ENCODE measurements around the gene TXNRD1.
"Not testable (repeated sequence)": the region's sequence is repeated elsewhere in the genome, so short reads cannot be mapped to it uniquely, and the experiment has no call there.

Gene TXNRD1

DNA sequence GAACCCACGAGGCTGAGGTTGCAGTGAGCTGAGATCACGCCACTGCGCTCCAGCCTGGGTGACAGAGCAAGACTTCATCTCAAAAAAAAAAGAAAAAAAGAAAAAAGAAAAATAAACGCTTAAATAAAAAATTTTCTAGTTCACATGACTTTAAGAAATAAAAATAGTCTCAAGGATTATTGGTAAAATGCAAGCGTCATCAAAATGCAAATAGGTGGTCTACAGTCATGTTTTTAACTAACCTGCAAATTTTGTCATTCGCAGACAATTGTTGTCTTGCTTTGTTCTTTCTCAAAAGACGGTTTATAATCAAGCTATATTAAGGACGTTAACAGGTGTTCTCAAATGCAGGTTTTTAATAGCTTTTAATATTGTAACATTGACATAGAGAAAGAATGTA is 22.4 kb downstream of the TXNRD1 start:
- DNase-seq (ENCODE audit: low read depth): no peak

DNA sequence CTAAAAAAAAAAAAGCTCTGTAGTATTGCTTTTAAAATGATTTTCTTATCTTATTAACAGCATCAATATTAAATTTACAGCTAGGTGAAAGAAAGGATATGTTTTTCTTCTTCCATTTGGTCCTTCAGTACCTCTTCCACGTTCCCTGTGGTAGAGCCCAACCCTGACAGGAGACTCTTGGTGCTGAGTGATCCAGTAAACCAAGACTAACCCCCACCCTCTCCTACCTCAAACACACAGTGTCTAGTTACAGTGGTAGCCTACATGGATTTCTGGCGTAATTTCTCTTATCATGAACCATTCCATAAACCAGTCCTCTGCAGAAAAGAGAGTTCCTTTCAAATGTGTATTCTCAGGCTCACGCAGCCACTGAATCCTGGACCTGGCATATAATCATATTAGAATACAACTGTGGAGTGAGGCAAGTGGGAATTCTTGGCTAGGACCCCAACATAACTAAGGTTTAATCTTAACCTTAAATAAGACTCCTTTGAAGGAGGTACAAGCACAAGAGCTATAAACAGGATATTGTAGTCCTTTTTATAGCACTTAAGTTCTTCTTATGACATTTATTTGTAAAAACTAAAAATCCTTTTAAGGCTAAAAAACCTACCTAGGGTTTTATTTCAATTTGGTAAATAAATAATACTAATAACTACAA is 27.1 kb downstream of the TXNRD1 start:
- no peak for DNase-seq (ENCODE audit: low read depth)

DNA sequence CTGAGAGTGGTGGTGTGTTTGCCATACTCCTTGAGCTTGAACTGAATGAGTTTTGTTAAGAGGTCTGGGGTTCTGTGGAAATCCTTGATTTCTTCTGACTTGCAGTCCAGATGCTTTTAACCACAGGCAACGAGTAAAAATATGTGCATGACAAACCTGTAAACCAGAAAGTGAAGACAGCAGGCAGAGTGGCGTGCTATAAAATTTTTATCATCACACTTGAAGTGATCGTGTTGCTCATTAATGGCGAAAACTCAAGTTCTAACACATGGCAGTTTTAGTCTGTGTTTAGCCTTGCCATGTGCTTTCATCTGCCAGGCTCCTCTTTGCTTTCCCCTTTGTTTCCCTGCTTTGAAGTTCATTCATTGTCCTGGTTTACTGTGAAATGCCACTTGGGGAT is 28.0 kb downstream of the TXNRD1 start:
- DNase-seq (ENCODE audit: low read depth): no peak

DNA sequence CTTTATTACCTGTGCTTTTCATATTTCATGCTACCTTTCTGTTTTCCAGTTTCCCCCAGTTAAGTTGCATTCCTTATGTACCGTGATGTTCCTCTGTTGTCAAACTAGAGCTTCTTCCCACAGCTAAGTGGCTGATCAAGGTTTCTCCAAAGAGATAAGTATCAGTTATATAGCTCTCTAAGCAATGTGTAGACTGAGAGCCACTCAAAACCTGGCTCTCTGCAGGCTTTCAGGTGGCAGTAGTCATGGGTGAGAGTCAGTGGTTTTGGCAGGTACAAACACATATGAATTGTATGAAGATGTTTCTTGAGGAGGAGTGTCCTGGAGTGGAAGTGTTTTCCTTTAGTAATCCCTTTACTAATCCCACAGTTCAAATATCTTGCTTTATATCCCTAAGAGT is 28.4 kb downstream of the TXNRD1 start:
- no peak for DNase-seq (ENCODE audit: low read depth)

DNA sequence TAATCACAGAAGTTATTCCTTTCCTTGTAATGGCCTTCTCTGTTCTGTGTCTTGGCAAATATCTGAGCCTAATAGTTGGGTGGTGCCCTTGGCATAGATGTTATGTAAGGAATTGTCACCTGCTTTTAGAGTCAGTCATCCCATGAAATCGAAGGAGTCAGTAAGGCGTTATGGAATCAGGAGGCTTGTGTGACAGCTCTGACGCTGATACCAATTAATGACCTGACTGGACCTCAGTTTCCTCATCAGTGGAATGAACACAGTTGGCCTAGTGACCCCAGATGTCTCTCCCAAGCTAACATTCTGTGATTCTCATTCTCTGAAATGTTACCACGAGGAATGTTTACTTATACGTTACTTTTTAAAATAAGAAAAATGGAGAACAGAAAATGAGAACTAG is 32.1 kb downstream of the TXNRD1 start:
- DNase-seq (ENCODE audit: low read depth): no peak

DNA sequence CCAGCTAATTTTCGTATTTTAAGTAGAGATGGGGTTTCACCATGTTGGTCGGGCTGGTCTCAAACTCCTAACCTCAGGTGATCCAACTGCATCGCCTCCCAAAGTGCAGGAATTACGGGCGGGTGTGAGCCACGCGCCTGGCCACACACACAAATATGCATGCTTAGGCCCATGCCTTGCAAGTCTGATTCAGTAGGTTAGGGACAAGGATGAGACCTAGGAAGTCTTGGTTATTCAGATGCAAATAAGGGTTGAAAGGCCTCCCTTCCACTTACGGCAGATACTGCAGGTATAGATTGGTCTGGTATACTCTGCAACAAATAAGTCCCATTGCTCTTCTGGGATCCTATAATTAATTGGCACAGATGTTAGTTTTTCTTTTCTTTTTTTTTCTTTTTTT is 32.9 kb downstream of the TXNRD1 start:
- DNase-seq (ENCODE audit: low read depth): no peak

DNA sequence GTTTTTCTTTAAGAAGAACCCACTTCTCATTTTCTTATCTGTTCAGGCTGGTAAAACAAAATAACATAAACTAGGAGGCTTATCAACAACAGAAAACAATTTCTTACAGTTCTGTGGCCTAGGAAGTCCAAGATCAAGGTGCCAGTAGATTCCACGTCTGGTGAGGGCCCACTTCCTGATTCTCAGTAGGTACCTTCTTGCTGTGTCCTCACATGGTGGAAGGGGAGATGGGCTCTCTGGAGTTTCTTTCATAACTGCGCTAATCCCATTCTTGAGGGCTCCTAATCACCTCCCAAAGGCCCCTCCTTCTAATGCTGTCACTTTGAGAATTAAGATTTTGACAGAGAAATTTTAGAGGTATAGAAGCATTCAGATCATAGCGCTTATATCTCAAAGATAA is 33.4 kb downstream of the TXNRD1 start:
- no peak for DNase-seq (ENCODE audit: low read depth)

DNA sequence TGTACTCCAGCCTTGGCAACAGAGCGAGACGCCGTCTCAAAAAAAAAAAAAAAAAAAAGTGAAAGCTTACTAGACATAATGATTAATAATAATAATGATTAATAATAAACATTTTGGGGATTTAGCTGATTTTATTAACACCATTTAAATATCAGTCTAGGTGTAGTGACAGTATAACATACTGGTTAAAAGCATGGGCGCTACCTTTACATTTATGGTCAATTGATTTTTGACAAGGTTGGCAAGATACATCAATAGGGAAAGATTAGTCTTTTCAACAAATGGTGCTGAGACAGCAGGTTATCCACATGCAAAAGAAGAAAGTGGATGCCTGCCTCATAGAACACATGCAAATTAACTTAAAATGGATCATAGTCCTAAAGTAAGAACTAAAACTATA is 34.3 kb downstream of the TXNRD1 start:
- DNase-seq (ENCODE audit: low read depth): no peak

DNA sequence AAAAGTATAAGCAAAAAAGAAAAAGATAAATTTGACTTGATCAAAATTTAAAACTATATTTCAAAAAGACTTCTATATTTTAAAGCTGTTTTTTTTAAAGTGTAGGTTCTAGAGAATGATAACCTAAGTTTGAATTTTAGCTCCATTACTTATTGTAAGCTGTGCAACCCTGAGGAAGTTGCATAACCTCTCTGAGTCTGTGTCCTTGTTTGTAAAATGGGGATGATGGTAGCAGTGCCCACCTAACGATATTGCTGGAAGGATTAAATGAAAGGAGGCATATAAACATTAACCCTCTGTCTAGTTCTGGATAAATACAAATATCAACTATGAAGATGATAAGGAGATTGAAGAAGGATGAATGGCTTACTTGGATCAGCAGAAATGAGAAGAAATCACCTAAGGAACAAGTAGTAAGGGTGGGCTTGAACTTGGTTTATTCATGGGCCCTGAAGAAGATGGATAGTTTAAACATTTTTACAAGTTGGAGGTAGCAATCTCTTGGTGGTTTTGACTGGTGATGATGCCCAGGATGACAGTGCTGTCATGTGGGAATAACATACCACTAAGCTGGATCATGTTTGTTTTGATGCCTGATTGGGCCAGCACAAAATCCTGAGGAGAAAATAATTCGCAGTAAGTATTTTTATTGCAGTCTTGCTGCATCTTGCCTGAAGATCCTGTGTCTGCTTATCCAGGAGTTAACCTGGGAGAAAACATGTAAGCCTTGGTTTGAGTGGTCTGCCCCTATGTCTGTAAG is 35.0 kb downstream of the TXNRD1 start:
- DNase-seq (ENCODE audit: low read depth): no peak

DNA sequence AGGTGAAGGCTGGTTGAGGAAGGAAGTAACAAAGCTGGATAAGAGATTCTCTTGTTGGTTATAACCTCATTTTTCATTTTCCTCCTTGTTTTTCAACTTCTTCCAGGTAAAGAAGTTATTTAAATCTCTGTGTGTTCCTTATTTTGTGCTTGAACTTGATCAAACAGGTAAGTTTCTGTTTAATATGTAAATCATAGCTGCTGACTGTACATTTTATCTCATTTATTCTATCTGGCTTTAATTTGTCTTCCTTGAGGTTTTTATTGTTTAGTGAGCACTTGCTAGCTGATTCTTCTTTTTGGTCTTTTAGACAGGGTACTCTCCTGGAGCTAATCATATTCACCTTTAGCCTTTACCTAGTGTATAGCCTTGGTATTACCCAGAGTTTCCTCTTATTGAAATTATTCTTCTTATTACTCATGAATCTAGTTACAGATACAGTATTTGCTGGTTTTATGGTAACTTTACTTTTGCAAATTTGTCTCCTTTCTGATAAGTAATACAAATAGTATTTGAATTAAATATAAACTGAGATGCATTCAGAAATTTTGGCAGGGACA is 42.4 kb downstream of the TXNRD1 start:
- DNase-seq (ENCODE audit: low read depth): no peak

DNA sequence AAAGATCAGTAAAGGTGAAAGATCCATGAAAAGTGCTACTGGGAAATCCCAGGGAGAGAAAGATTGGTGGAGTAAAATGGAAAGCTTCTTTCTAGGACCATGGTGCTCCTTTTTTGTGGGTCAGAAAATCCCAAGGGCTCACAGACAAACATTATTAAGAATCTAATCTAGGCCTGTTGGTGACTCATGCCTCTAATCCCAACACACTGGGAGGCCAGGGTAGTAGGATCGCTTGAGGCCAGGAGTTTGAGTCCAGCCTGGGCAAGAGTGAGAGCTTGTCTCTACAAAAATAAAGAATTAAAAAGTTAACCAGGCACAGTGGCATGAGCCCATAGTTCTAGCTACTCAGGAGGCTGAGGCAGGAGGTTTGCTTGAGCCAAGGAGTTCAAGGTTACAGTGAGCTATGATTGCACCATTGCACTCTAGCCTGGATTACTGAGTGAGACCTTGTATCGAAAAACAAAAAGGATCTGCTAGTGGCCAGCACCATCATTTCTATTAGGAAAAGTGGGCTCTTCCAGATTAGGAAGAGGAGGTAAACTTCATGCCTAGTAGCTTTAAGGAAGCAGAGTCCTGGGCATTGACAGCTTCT is 43.0 kb downstream of the TXNRD1 start:
- no peak for DNase-seq (ENCODE audit: low read depth)

DNA sequence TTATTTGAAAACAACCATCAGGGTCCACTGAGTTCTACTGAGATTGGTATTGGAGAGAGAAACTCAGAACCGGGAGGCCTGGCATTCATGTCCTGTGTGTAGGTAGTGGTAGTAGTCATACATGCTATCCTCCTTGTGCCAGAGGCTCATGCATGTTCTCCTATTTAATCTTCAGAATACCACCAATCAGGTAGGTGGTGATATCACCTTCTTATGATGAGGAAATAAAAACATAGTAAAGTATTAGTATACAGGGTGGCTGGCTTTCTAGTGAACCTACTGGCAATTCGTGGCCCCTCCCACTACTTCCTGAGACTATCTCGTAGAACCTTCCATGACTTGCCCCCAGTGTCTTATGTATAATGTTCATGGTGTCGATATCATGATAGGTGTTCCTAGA is 47.4 kb downstream of the TXNRD1 start:
- DNase-seq (ENCODE audit: low read depth): no peak

DNA sequence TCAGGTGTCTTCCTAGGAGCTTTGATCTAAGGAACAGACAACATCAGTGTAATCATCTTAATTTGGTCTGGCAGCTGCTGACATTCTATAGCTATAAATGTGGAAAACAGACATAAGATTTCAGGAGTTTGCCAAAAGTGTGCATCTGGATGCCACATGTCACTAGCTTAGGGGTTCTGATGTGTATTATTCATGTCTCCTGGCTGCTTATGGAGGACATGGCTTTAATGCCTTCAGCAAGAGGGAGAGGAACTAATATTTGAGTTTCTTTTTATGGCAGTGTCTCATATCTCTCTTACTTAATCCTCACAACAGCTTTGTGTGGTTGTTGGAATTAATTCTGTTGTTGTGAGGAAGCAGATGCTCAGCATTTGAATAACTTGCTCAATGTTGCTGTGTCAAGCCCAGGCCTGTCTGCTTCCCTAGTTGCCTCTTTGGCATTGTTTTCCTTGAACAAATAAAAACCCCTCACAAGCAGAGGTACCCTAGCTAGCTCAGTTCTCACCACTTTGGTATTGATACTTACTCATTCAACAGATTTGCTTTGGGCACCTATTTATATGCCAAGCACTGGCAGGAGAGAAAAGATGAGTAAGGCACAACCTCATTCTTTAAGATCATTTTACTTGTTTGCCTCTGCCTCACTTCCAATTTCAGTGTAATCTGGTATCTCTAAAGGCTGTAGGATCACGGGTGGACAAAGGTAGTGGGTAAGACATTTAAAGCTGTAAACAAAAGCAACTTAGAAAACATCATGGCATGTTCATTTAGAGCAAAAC is 48.2 kb downstream of the TXNRD1 start:
- DNase-seq (ENCODE audit: low read depth): no peak

DNA sequence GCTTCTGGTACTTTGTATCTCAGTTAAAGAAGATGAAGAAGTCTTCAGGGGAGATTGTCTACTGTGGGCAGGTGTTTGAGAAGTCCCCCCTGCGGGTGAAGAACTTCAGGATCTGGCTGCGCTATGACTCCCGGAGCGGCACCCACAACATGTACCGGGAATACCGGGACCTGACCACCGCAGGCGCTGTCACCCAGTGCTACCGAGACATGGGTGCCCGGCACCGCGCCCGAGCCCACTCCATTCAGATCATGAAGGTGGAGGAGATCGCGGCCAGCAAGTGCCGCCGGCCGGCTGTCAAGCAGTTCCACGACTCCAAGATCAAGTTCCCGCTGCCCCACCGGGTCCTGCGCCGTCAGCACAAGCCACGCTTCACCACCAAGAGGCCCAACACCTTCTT is 49.9 kb downstream of the TXNRD1 start:
- DNase-seq (ENCODE audit: low read depth): not testable (repeated sequence)

DNA sequence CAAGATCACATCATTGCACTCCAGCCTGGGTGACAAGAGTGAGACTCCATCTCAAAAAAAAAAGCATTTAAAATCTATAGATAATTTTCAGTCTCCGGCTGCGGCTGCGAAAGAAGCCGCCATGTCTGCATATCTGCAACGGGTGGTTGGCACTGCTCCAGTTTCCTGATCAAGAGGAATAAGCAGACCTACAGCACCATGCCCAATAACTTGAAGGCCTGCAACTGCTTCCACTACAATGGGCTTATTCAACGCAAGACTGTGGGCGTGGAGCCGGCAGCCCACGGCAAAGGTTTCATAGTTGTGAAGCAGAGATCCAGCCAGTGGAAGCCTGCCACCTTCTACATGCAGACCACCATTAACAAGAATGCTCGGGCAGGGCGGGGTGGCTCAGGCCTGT is 57.4 kb downstream of the TXNRD1 start:
- DNase-seq (ENCODE audit: low read depth): no peak

DNA sequence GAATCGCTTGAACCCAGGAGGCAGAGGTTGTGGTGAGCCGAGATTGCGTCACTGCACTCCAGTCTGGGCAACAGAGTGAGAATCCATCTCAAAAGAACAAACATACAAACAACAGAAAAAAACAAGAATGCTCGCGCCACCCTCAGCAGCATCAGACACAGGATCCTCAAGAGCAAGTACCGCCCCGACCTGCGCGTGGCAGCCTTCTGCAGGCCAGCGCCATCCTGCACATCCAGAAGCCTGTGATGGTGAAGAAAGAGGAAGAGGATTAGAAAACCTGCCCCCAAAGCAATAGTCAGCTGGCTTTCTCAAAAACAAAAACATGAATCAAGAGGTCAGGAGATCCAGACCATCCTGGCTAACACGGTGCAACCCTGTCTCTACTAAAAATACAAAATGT is 57.9 kb downstream of the TXNRD1 start:
- DNase-seq (ENCODE audit: low read depth): no peak

DNA sequence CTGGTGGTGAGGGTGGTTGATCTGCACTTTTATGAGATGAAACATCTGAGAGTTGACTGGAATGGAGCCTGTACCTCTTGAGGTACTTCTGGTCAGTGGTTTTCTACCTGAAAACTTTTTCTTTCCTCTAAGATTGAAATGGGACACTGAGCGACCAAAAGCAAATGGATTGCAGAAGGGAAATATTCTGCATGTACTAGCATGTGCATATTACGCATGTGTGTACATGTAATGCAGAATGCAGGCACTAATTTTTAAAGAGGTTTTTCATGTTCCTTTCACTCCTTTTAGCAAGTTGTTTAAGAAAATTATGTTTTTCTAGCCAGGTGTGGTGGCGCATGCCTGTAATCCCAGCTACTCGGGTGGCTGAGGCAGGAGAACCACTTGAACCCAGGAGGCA is 59.2 kb downstream of the TXNRD1 start:
- no peak for DNase-seq (ENCODE audit: low read depth)

DNA sequence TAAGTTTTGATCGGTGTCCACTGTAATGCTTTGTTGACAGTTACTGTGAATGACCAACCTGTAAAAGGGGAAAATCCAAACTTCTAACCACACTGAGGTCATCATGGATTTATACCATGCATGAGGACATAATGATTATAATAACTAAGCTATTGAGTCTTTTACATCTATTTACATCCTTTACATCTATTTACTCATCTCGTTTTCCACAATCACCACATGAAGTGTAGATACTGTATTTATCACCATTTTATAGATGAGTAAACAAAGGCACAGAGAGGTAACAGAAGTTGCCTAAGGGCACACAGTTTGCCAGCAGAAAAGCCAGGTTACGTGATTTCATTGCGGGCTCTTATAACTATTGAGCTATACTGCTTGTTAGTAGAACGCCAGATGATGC is 60.1 kb downstream of the TXNRD1 start:
- no peak for DNase-seq (ENCODE audit: low read depth)

DNA sequence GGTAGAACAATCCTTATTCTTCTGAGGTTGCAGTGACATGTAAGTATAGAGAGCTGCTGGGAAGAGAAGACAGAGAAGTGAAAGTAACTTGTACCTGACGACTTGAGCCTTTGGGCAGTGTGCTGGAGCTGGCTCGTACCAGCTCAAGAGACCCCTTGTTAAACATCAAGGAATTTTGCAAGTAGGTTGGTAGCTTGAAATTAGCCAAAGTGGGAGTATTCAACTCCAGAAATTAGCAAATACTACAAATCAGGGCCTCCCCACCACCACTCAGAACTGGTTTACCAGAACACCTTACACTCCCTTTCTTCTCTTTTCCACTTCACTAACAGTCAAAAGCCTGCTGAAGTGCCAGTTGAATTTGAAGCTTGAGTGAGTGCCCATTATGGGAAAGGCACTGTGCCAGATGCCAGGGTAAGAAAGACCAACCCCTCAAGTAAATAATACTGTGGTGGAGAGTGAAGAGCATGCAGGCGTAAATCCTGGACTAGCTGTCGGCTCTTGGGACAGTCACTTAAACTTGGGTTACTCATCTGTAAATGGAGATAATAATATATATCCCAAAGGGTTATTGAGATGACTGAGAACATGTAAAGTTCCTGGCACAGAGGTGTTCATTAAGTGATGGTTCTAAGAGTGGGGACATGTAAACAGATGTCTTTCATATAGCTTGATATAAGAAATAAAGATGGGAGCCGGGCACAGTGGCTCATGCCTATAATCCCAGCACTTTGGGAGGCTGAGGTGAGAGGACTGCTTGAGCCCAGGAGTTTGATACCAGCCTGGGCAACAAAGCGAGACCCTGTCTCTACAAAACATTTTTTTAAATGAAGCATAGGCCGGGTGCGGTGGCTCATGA is 60.9 kb downstream of the TXNRD1 start:
- no peak for DNase-seq (ENCODE audit: low read depth)

DNA sequence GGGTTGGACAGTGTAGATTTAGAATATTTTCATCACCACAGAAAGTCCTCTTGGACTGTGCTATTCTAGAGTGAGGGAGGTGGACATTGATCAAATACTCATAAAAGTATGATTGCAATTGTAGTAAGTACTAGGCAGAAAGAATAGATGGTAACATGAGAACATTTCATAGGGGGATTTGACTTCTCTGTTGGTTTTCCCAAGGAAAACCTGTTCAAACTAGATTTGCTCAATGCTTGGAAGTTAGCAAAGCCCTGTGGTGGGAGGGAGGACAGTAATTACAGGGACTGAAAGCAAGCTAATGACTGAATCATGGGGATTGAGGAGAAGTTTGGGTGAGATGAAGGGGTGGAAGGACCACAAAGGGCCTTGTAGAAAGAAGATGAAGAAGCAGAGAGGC is 63.6 kb downstream of the TXNRD1 start:
- DNase-seq (ENCODE audit: low read depth): no peak

DNA sequence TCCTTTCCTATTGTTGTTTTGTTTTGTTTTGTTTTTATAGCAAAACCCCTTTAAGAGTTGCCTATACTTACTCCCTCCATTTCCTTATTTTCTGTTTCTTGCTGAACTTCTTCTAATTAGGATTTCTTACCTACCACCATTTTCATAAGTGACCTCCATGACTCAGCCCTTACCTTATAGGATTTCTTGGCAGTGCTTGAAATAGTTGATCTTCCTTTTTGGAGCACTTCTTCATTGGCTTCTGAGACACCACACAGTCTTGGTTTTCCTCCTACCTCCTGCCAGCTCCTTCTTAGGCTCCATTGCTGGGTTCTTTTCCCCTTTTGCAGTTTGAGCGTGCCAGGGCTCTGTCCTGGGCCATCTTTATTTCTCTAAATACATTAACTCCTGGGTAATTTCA is 64.5 kb downstream of the TXNRD1 start:
- no peak for DNase-seq (ENCODE audit: low read depth)

All from T-helper 22 cell (primary cell).